Neural crest cell (in vitro differentiated cells): Measurements from ENCODE around the gene FBXO22. TPM values are rescaled to one million over a fixed set of nuclear protein-coding genes. Genes with fewer than 3 reads are reported as not detected.

ENCODE experiments used
- DNase-seq: peaks from one replicate; pipeline ENCODE4 v3.0.0; 2021; ENCODE audit warnings: low read depth, mixed read lengths, low spot score
- H3K27ac Mint-ChIP-seq: one replicate; pipeline ENCODE4 v1.8.0; 2021; ENCODE audit warnings: mild to moderate bottlenecking, mixed read lengths; ENCODE audit not compliant: unreplicated experiment
- H3K27me3 Mint-ChIP-seq: 2 replicates; pipeline ENCODE4 v1.8.0; 2021; ENCODE audit warnings: low read depth, mild to moderate bottlenecking, mixed read lengths
- H3K36me3 Mint-ChIP-seq: 2 replicates; pipeline ENCODE4 v1.8.0; 2021; ENCODE audit warnings: low read depth, mild to moderate bottlenecking, mixed read lengths
- H3K4me1 Mint-ChIP-seq: 2 replicates; pipeline ENCODE4 v1.8.0; 2021; ENCODE audit warnings: mixed read lengths
- H3K4me3 Mint-ChIP-seq: one replicate; pipeline ENCODE4 v1.8.0; 2021; ENCODE audit warnings: mild to moderate bottlenecking, mixed read lengths
- H3K9me3 Mint-ChIP-seq: 2 replicates; pipeline ENCODE4 v1.8.0; 2021; ENCODE audit warnings: mixed read lengths
- total RNA-seq: library from RNA; stranded (reverse); gene quantifications from 2 replicates; pipeline ENCODE4 v1.2.1, GENCODE V29; 2021
- TF ChIP-seq, protein P1 (sequence below): fragments of 200-600 bp; sonication (generic); conservative IDR thresholded peaks from 2 replicates; pipeline ENCODE4 v1.5.0; 2021; ENCODE audit warnings: antibody characterized with exemption, mild to moderate bottlenecking

FBXO22 gene
- total RNA-seq, 1 donor from 2014 or later, result 53.8 TPM

DNA sequence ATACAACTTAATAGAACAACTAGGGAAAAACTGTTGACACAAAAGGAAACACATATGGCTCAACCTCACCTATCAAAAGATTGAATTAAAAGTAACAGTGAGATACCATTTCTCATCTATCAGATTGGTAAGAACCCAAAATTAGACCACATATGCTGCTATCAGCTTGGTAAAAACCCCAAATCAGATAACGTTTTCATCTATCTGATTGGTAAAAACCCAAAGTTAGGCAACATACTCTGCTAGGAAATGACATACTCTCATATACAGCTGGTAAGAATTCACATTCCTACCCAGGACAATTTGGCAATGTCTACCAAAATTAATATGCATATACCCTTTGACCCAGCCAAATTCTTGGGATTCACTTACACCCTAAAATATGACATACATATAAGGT lies 82.3 kb downstream of the FBXO22 start:
- no peaks in the 10 kb centered on the region for H3K36me3 Mint-ChIP-seq
- no peak for DNase-seq
- no peaks in the 10 kb centered on the region for H3K27me3 Mint-ChIP-seq
- TF ChIP-seq, protein P1, sequence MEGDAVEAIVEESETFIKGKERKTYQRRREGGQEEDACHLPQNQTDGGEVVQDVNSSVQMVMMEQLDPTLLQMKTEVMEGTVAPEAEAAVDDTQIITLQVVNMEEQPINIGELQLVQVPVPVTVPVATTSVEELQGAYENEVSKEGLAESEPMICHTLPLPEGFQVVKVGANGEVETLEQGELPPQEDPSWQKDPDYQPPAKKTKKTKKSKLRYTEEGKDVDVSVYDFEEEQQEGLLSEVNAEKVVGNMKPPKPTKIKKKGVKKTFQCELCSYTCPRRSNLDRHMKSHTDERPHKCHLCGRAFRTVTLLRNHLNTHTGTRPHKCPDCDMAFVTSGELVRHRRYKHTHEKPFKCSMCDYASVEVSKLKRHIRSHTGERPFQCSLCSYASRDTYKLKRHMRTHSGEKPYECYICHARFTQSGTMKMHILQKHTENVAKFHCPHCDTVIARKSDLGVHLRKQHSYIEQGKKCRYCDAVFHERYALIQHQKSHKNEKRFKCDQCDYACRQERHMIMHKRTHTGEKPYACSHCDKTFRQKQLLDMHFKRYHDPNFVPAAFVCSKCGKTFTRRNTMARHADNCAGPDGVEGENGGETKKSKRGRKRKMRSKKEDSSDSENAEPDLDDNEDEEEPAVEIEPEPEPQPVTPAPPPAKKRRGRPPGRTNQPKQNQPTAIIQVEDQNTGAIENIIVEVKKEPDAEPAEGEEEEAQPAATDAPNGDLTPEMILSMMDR, result no peak
- no peaks in the 10 kb centered on the region for H3K9me3 Mint-ChIP-seq
- H3K27ac Mint-ChIP-seq, result no peak overlapping the region
- no peaks in the 10 kb centered on the region for H3K4me1 Mint-ChIP-seq
- no peak overlapping the region for H3K4me3 Mint-ChIP-seq

DNA sequence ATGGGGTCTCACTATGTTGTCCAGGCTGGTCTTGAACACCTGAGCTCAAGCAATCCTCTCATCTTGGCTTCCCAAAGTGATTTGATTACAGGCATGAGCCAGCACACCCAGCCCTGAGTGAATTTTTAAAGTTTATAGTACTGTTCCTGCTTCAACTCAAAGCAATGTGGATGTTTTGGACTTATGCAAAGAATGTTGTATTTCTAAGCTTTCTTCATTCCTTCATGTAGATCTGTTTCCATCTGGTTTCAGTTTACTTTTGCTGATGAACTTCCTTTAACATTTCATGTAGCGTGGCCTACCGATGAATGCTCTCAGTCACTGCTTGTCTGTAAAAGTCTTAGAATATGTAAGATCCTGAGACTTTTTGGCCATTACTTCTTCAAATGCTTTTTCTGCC lies 85.4 kb downstream of the FBXO22 start:
- Mint-ChIP-seq H3K4me1 (no peaks in the 10 kb centered on the region), H3K9me3 (peaks cover 2% of the 10 kb centered on the region), H3K27ac (no peak overlapping the region), H3K27me3 (no peaks in the 10 kb centered on the region), H3K36me3 (no peaks in the 10 kb centered on the region), H3K4me3 (no peak overlapping the region)
- DNase-seq, result no peak
- TF ChIP-seq, protein P1, result no peak

DNA sequence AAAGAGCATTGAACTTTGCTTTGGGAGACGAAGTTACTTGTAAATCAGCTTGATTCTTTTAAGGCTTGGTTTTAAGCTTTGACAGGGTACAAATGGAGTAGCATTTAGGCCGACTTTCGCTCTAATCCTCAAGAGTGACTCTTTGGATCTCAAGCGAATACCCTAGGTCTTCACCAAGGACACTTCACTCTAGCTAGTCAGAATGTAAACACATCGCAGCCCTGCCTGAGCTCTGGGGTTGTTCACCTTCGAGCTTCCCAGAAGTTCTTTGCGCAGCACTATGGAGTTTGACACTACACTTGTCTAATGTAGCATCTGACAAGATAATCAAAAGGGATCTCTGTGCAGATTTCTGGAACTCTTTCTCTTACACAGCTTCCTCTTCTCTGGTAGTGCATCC lies 86.2 kb downstream of the FBXO22 start:
- TF ChIP-seq, protein P1, result no peak
- H3K27me3 Mint-ChIP-seq, result no peaks in the 10 kb centered on the region
- no peaks in the 10 kb centered on the region for H3K36me3 Mint-ChIP-seq
- H3K27ac Mint-ChIP-seq, result no peak overlapping the region
- no peak for DNase-seq
- no peaks in the 10 kb centered on the region for H3K4me1 Mint-ChIP-seq
- H3K9me3 Mint-ChIP-seq, result peaks cover 2% of the 10 kb centered on the region
- no peak overlapping the region for H3K4me3 Mint-ChIP-seq

Other genes with a start within 250 kb of the FBXO22 start
- 5.3 and 5.4 TPM in 2 replicates for gene CSPG4, start 191.0 kb upstream of the FBXO22 start, total RNA-seq
- 28.7 and 30.0 TPM in 2 replicates for gene UBE2Q2, start 60.4 kb upstream of the FBXO22 start, total RNA-seq
- gene NRG4, start 108.5 kb downstream of the FBXO22 start, total RNA-seq, result not detected in 2 replicates
- 0.34 and 0.58 TPM in 2 replicates for gene TMEM266, start 156.1 kb downstream of the FBXO22 start, total RNA-seq